Activated CD8-positive, alpha-beta memory T cell treated with anti-CD3 and anti-CD28 coated beads, Interleukin-2, amount 50 U/mL, for 1 hour (primary cell): ENCODE results near the gene OSBPL1A.
"Not testable (repeated sequence)": the region's sequence is repeated elsewhere in the genome, so short reads cannot be mapped to it uniquely, and the experiment has no call there.

Experiments used
- DNase-seq: peaks from one replicate; pipeline ENCODE4 v3.0.0-alpha.2; 2020; ENCODE audit errors: extremely low read depth

Gene OSBPL1A

GRCh38 chr18:24187049-24187448 lies 210.6 kb downstream of the OSBPL1A start:
- DNase-seq, result no peak

GRCh38 chr18:24185805-24186204 lies 211.8 kb downstream of the OSBPL1A start:
- DNase-seq, result no peak

GRCh38 chr18:24181806-24182205 lies 215.8 kb downstream of the OSBPL1A start:
- no peak for DNase-seq

GRCh38 chr18:24180048-24180447 lies 217.6 kb downstream of the OSBPL1A start:
- DNase-seq, result no peak

- no peak for DNase-seq
Observed at GRCh38 chr18:24177499-24178133, 220.0 kb downstream of the OSBPL1A start.

- no peak for DNase-seq
Observed at GRCh38 chr18:24176727-24177416, 220.8 kb downstream of the OSBPL1A start.

GRCh38 chr18:24173997-24174396 lies 223.6 kb downstream of the OSBPL1A start:
- DNase-seq, result no peak

DNA sequence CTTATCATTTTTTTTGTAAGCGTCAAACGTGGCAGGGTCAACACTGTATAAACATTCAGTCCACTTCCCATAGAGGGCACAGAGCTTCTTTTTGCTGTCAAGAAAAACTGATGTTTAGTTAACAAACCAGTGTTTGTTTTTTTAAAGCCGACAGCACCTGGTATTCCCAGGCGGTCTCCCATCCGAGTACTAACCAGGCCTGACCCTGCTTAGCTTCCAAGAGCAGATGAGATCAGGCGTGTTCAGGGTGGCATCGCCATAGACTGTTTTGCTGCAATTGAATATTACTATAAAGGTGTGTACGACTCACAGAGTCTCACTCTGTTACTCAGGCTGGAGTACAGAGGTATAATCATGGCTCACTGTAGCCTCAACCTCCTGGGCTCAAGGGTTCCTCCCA lies 227.3 kb downstream of the OSBPL1A start:
- no peak for DNase-seq

GRCh38 chr18:24168496-24168895 lies 229.1 kb downstream of the OSBPL1A start:
- no peak for DNase-seq

DNA sequence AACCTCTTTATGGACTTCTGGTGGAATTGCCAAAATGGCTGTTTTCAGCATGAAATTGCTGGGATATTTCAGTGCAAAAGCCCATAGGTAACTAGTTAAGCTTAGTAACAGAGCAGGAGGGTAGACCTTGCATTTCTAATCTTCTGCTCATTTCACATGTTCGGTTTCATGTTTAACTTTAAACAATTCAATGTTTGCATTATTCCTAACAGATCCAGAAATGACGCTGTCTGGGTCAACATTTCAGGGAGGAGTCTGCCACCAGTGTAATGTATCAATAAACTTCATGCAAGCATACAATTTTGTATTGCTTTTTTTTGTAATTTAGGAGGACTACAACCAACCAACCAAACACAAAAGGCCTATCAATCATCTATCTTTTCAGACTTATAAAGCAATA lies 236.3 kb downstream of the OSBPL1A start:
- DNase-seq, result no peak

- DNase-seq, result no peak
Observed at GRCh38 chr18:24160086-24160485, 237.5 kb downstream of the OSBPL1A start.

- DNase-seq, result no peak
Observed at GRCh38 chr18:24157855-24158254, 239.8 kb downstream of the OSBPL1A start.

GRCh38 chr18:24153397-24153796 lies 244.2 kb downstream of the OSBPL1A start:
- no peak for DNase-seq

DNA sequence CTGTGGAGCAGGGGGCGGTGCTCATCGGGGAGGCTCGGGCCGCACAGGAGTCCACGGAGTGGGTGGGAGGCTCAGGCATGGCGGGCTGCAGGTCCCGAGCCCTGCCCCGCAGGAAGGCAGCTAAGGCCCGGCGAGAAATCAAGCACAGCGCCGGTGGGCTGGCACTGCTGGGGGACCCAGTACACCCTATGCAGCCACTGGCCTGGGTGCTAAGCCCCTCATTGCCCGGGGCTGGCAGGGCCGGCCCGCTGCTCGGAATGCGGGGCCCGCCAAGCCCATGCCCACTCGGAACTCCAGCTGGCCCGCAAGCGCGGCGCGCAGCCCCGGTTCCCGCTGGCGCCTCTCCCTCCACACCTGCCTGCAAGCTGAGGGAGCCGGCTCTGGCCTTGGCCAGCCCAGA lies 248.0 kb downstream of the OSBPL1A start:
- DNase-seq, result not testable (repeated sequence)

- DNase-seq, result no peak
Observed at GRCh38 chr18:24142376-24142775, 255.2 kb downstream of the OSBPL1A start.

DNA sequence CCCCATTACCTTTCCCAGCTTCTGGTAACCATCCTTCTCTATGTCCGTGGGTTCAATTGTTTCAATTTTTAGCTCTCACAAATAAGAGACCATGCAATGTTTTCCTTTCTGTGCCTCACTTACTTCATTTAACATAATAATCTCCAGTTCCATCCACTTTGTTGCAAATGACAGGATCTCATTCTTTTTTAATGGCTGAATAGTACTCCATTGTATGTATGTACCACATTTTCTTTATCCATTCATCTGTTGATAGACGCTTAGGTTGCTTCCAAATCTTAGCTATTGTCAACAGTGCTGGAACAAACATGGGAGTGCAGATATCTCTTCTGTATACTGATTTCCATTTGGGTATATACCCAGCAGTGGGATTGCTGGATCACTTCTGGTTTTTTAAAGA lies 256.9 kb downstream of the OSBPL1A start:
- no peak for DNase-seq

DNA sequence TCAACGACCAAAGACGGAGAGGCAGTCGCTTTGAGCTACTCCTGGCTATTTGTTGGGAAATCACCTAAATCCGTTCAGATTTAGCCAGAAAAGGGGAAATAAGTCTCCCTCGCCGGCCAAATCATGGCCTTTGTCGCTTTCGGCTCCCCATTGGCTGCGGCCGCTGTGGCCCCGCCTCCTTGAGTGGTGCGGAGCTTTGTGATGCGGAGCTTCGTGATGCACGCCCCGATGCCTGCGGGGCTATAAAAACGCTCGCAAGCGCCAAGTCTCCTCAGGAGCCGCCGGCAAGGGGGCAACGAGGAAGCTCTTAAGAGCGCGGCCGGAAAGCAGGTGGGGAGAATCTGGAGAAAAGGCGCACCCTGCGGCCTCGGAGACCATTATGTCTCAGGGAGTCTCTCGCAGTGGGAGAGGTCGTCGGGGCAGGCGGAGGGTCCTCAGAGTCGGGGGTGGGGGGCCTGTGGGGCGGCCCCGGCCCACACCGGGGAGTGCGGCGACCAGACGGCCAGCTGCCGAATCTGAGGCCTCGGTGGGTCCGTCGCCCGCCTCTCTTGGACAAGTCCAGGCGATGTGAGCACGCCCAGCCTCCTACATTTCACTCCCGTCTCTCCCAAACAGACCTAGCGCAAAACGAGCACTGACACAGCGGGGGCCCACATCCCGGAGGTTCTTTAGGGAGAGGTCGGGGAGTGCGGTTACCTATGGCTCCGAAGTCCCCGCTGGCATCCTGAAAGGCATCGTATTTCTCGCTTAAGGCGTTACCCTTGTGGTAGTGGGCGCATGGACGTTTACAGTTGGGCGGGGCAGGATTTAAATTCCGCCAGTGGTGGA lies 258.6 kb downstream of the OSBPL1A start, which contains the start of gene CABYR:
TSS of gene CABYR (plus strand) at position 274 of the 828 bp plus-strand sequence. CDS start 4,053 bp downstream, outside the sequence.
- peak; percentile 40 for DNase-seq

- no peak for DNase-seq
Observed at GRCh38 chr18:24138409-24138788, 259.2 kb downstream of the OSBPL1A start.

GRCh38 chr18:24136967-24137373 lies 260.7 kb downstream of the OSBPL1A start:
- DNase-seq, result no peak

- no peak for DNase-seq
Observed at GRCh38 chr18:24130494-24130893, 267.1 kb downstream of the OSBPL1A start.

- no peak for DNase-seq
Observed at GRCh38 chr18:24128700-24129099, 268.9 kb downstream of the OSBPL1A start.

- DNase-seq, result no peak
Observed at GRCh38 chr18:24127735-24128134, 269.9 kb downstream of the OSBPL1A start.
